ENCODE results near the gene ACOXL.

The ACOXL gene

DNA sequence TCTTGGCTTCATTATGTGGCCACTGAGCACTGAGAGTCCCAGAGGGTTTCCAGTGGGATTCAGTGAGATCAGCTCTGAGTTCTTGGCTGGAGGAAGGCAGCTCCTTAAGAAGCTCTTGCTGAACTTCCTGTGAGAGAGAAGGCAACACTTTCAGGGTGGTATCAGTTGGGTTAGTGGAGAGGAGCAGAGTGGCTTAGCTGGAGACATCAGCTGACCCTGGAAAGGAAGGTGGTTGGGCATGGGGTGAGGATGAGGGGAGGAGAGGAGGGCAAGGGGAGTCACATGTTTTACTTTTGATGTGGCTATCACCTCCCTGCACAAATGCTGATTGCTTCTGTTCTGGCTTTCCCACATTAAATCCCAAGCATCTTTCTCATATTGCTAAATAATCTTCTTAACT lies 95.1 kb downstream of the ACOXL start:
- no peak for DNase-seq (ENCODE audit: insufficient read length, low spot score)
- no peak for TF ChIP-seq TAF1 (IDR thresholded peaks at IDR 0.05; ENCODE audit: low read depth, low read length)
- no peak for TF ChIP-seq POLR2AphosphoS5 (IDR thresholded peaks at IDR 0.05; ENCODE audit: low read depth, low read length)
- TF ChIP-seq PAX5 (IDR thresholded peaks at IDR 0.05; ENCODE audit: insufficient read depth, low read length, severe bottlenecking), result no peak
- TF ChIP-seq POU2F2 (IDR thresholded peaks at IDR 0.05; ENCODE audit: low read depth, low read length), result no peak
- TF ChIP-seq SPI1 (IDR thresholded peaks at IDR 0.05; ENCODE audit: low read depth, low read length), result no peak
- TF ChIP-seq POLR2A (IDR thresholded peaks at IDR 0.05; ENCODE audit: low read depth, low read length), result no peak
- FAIRE-seq, result no peak

DNA sequence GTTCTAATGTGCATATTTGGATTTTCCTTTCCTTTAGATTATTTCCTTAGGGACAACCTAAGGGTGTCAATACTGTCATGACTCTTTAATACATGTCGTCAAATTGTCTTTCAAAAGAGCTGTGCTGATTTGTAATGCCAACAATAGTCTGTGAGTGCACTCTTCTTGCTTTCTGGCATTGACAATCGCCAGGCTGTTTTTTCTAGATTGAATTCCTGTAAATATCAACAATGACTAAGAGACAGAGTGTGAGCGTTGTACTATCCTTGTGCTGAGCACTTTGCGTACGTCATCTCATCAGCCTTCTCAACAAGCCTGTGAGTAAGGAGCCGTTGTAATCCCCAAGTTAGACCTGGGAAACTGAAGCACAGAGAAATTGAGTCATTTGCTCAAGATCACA lies 96.0 kb downstream of the ACOXL start:
- FAIRE-seq, result no peak
- TF ChIP-seq TAF1 (IDR thresholded peaks at IDR 0.05; ENCODE audit: low read depth, low read length), result no peak
- no peak for TF ChIP-seq PAX5 (IDR thresholded peaks at IDR 0.05; ENCODE audit: insufficient read depth, low read length, severe bottlenecking)
- TF ChIP-seq SPI1 (IDR thresholded peaks at IDR 0.05; ENCODE audit: low read depth, low read length), result no peak
- TF ChIP-seq POLR2A (IDR thresholded peaks at IDR 0.05; ENCODE audit: low read depth, low read length), result no peak
- no peak for TF ChIP-seq POLR2AphosphoS5 (IDR thresholded peaks at IDR 0.05; ENCODE audit: low read depth, low read length)
- TF ChIP-seq POU2F2 (IDR thresholded peaks at IDR 0.05; ENCODE audit: low read depth, low read length), result no peak
- no peak for DNase-seq (ENCODE audit: insufficient read length, low spot score)

DNA sequence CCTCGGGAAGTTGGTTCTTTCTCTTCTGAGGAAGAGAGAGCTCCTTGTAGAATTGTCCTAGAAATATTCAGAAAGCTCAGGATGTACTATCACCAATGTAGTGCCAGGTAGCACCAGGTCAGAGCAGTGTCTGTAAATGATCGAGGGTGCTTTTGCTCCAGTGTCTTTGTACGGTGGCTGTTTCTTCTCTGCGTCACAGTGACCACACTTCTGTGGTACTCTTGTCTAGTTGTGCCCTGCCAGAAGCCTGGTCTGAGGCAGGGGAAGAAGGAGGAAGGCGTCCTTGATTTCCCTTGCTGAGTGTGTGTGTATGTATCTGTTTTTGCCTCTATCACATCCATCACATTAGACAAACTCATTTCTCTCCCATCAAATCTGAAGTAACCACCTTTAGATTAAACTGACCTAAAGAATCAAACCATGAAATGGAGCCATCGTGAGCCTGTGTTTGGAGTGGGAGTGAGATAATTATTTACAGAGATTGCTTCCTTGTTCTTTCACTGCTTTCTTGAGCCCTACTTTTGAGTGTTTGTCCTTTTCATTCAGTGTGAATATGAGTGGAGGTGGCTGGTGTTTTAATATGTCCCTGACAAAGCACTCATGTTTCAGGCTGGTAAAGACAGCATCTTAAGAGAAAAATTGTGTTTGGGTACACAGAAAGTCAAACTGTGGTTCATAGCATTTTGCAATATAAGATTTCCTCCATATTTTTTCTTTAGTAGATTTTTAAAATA lies 97.2 kb downstream of the ACOXL start:
- no peak for DNase-seq (ENCODE audit: insufficient read length, low spot score)
- FAIRE-seq, result no peak
- TF ChIP-seq SPI1 (IDR thresholded peaks at IDR 0.05; ENCODE audit: low read depth, low read length) (no peak), POLR2AphosphoS5 (IDR thresholded peaks at IDR 0.05; ENCODE audit: low read depth, low read length) (no peak), PAX5 (IDR thresholded peaks at IDR 0.05; ENCODE audit: insufficient read depth, low read length, severe bottlenecking) (no peak), POLR2A (IDR thresholded peaks at IDR 0.05; ENCODE audit: low read depth, low read length) (no peak), TAF1 (IDR thresholded peaks at IDR 0.05; ENCODE audit: low read depth, low read length) (no peak), POU2F2 (IDR thresholded peaks at IDR 0.05; ENCODE audit: low read depth, low read length) (no peak)

GRCh38 chr2:110832740-110833139 lies 100.4 kb downstream of the ACOXL start:
- TF ChIP-seq SPI1 (IDR thresholded peaks at IDR 0.05; ENCODE audit: low read depth, low read length), result no peak
- TF ChIP-seq TAF1 (IDR thresholded peaks at IDR 0.05; ENCODE audit: low read depth, low read length), result no peak
- TF ChIP-seq POLR2AphosphoS5 (IDR thresholded peaks at IDR 0.05; ENCODE audit: low read depth, low read length), result no peak
- no peak for TF ChIP-seq POLR2A (IDR thresholded peaks at IDR 0.05; ENCODE audit: low read depth, low read length)
- TF ChIP-seq POU2F2 (IDR thresholded peaks at IDR 0.05; ENCODE audit: low read depth, low read length), result no peak
- no peak for TF ChIP-seq PAX5 (IDR thresholded peaks at IDR 0.05; ENCODE audit: insufficient read depth, low read length, severe bottlenecking)
- no peak for FAIRE-seq

DNA sequence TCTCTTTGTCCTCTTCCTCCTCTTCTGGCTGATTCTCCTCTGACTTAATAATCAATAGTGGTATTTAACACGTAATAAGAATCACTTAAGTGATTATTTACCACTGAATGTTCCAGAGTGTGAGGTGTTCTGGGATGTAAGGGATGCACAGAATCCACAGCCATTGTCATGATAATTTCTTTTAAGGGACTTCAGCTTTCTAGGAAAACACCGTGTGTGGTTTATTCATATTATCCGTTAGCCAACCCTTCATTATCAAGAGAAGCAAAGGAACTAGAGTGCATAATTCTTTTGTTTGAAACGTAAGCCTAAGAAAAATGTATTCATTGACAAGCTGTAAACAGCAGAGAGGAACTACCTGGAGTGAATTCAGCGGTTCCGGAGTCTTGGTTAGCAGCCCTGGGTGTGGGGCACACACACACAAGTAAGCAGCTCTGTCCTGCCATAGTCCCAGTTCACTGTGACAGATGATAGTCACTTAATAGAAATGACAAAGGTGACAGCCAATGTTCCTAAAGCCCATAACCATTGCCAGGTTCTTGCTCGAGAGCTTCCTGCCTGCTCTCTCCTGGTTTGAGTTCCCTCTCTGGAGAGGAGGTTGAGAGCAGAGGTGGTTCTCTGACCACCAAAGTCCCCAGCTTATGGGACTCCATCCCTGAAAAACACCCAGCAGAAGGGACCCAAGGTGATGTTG lies 101.9 kb downstream of the ACOXL start:
- TF ChIP-seq POLR2AphosphoS5 (IDR thresholded peaks at IDR 0.05; ENCODE audit: low read depth, low read length) (no peak), POU2F2 (IDR thresholded peaks at IDR 0.05; ENCODE audit: low read depth, low read length) (no peak), TAF1 (IDR thresholded peaks at IDR 0.05; ENCODE audit: low read depth, low read length) (no peak), POLR2A (IDR thresholded peaks at IDR 0.05; ENCODE audit: low read depth, low read length) (no peak), PAX5 (IDR thresholded peaks at IDR 0.05; ENCODE audit: insufficient read depth, low read length, severe bottlenecking) (no peak), SPI1 (IDR thresholded peaks at IDR 0.05; ENCODE audit: low read depth, low read length) (no peak)
- no peak for FAIRE-seq
- no peak for DNase-seq (ENCODE audit: insufficient read length, low spot score)

More at GRCh38 chr2:110832740-110833139, 100.4 kb downstream of the ACOXL start:
- no peak for DNase-seq (ENCODE audit: insufficient read length, low spot score)

DNA sequence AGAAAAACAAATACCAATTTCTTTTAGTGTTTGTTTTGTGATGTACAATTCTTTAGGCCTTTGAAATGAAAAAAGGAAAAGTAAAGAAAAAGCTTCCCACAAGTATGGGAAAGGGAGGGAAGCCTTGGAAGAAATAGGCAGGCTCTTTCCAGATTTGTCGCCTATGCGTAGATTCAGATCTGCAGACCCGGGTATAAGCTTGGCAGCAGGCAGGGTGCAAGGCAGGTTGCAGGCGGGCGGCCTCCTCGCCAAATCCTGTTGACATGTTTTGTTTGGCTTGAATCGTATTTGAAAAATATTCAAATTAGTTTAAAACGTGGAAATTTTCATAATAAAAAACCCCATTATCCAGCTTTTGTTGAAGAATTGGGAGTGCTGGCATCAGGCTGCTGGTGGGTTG lies 104.3 kb downstream of the ACOXL start:
- FAIRE-seq, result no peak

DNA sequence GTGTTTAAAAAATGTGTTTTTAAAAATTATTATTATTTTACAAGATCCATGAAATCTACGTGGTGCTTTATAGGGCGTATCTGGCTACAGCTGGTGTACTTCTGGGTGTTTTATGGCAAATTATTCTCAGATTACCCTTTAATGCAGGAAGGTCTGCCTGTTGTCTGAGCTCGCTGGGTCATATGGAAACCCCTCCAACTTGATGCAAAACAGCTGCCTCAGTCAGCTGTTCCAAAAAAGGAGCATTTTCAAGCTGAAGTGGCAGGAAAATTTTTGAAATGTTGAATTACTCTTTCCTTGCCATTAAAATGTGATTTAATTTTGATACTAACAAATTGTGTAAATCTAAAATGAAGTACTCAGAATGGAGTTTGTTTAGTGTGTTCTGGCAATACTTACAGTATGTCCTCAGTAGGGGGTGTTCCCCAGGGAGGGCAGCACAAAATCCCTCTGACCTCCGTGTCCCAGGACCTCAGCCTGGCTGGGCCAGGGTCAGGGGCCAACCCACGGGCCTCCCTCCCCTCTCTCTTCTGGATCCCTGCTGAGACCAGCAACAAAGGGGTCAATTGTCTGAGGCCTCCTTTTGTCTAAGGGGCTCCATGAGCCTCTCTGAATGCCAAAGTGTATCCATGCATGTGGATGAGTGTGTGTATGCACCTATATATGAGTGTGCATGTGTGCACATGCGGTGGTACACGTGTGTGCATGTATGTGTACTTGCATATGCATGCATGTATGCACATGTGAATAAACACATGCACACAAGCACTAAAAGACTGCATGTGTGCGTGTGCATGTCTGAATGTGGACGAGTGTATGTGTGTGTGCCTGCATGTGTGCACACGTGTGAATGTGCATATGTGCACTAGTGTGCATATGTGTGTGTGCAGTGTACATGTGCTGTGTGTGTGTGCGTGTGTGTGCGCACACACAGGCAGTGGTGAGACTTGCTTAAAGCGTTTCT lies 105.4 kb downstream of the ACOXL start:
- DNase-seq (ENCODE audit: insufficient read length, low spot score) (no peak), FAIRE-seq (no peak)
- no peak for TF ChIP-seq TAF1 (IDR thresholded peaks at IDR 0.05; ENCODE audit: low read depth, low read length)
- TF ChIP-seq PAX5 (IDR thresholded peaks at IDR 0.05; ENCODE audit: insufficient read depth, low read length, severe bottlenecking), result no peak
- TF ChIP-seq POLR2AphosphoS5 (IDR thresholded peaks at IDR 0.05; ENCODE audit: low read depth, low read length), result no peak
- no peak for TF ChIP-seq SPI1 (IDR thresholded peaks at IDR 0.05; ENCODE audit: low read depth, low read length)
- no peak for TF ChIP-seq POLR2A (IDR thresholded peaks at IDR 0.05; ENCODE audit: low read depth, low read length)
- no peak for TF ChIP-seq POU2F2 (IDR thresholded peaks at IDR 0.05; ENCODE audit: low read depth, low read length)

More for the DNA sequence above, 104.3 kb downstream of the ACOXL start:
- DNase-seq (ENCODE audit: insufficient read length, low spot score), result no peak
- no peak for TF ChIP-seq POLR2AphosphoS5 (IDR thresholded peaks at IDR 0.05; ENCODE audit: low read depth, low read length)
- TF ChIP-seq POLR2A (IDR thresholded peaks at IDR 0.05; ENCODE audit: low read depth, low read length), result no peak
- TF ChIP-seq TAF1 (IDR thresholded peaks at IDR 0.05; ENCODE audit: low read depth, low read length), result no peak
- TF ChIP-seq POU2F2 (IDR thresholded peaks at IDR 0.05; ENCODE audit: low read depth, low read length), result no peak
- no peak for TF ChIP-seq PAX5 (IDR thresholded peaks at IDR 0.05; ENCODE audit: insufficient read depth, low read length, severe bottlenecking)
- TF ChIP-seq SPI1 (IDR thresholded peaks at IDR 0.05; ENCODE audit: low read depth, low read length), result no peak

DNA sequence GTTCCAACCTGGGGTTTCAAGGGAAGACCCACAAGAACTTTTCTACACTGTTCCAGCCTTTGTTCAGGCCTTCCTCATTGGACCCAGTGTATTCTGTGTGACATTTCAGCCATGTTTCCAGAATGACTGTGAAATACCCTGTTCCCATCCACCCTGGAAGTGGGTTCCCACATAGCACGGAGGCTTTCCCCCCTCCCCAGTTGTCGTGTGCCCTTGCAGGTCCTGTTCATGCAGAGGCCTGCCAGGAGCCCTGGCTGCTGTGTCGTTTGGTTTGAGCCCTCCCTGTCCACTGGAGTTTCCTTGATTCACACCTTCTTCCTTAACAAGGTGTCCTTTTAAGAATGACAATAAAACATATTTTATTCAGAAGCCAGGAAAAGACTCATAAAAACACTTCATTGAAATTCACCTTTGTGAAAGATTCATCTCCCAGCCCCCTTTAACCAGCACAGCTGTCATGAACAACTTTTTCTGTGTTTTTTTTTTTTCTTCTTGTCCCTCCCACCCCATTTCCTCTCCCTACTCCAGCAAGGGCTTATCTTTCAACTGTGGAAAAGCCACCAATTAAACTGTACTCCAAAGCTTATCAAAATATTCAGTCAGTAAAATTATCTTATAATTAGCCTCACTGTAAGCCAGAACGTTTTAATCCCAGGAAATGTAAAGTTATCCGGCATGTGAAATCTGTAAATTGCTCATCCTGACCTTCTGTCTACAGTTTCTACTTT lies 106.4 kb downstream of the ACOXL start:
- no peak for FAIRE-seq
- no peak for DNase-seq (ENCODE audit: insufficient read length, low spot score)
- TF ChIP-seq POLR2A (IDR thresholded peaks at IDR 0.05; ENCODE audit: low read depth, low read length) (no peak), POLR2AphosphoS5 (IDR thresholded peaks at IDR 0.05; ENCODE audit: low read depth, low read length) (no peak), TAF1 (IDR thresholded peaks at IDR 0.05; ENCODE audit: low read depth, low read length) (no peak), PAX5 (IDR thresholded peaks at IDR 0.05; ENCODE audit: insufficient read depth, low read length, severe bottlenecking) (no peak), SPI1 (IDR thresholded peaks at IDR 0.05; ENCODE audit: low read depth, low read length) (no peak), POU2F2 (IDR thresholded peaks at IDR 0.05; ENCODE audit: low read depth, low read length) (no peak)
